Measurements from ENCODE around the gene SEL1L.

GRCh38 chr14:81449576-81449975, 84.1 kb downstream of the SEL1L start:
- TF ChIP-seq CTCF (IDR thresholded peaks at IDR 0.05; ENCODE audit: insufficient read depth, low read length, poor library complexity, severe bottlenecking) (no peak), EZH2phosphoT487 (conservative IDR thresholded peaks at IDR 0.05; ENCODE audit: low read length) (no peak)
